ENCODE results near the gene SRPK3. TPM values are rescaled to one million over a fixed set of nuclear protein-coding genes. Genes with fewer than 3 reads are reported as not detected.

SRPK3 gene
- total and polyA plus RNA-seq, 2 donors (not counting 3 experiments of a cell fraction or from before 2014, with no cell fraction given) = 0.25 to 0.40 TPM

DNA sequence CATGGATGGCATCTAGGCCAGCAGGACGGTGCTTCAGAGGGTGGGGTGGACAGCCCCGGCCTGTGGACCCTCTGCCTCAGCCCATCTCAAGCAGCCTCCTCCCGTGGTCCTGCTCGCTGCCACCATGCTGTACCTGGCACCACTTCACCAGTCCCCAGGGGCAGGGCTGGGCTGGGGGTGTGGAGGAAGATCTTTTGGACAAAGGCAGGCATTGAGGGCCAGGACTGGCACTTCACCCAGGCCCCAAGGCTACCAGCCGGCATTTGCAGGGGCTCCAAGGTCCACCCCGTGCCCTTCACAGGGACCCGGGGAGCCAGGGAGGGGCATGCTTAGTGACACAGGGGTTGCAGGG lies 16.1 kb upstream of the SRPK3 start:
- BruUV-seq (replicated peaks) = no TSS peak
- Histone ChIP-seq H3K79me2 (ENCODE audit: control insufficient read depth, insufficient read depth, low read length) (no peaks in the 10 kb centered on the region), H3K9me1 (replicated peaks; ENCODE audit: control insufficient read depth, extremely low read depth, insufficient read depth, low read length) (no peaks in the 10 kb centered on the region), H3K4me3 (replicated peaks in 1 of 3; ENCODE audit: insufficient read depth in 1 of 3, low read depth in 1 of 3, low read length in 3 of 3) (peak overlapping the region in 1 of 3 experiments; percentile 28), H3K27ac (ENCODE audit: insufficient read depth, low read depth, low read length) (peak overlapping the region; percentile 75), H3K9me3 (replicated peaks; ENCODE audit: control insufficient read depth, insufficient read depth, low read length) (no peaks in the 10 kb centered on the region), H3K9ac (replicated peaks; ENCODE audit: extremely low read depth, insufficient read depth, low read length) (no peak overlapping the region), H3K4me1 (ENCODE audit: control insufficient read depth, extremely low read depth, insufficient read depth, low read length) (peaks cover 20% of the 10 kb centered on the region), H4K20me1 (replicated peaks; ENCODE audit: control insufficient read depth, extremely low read depth, insufficient read depth, low read length) (no peaks in the 10 kb centered on the region), H2AFZ (ENCODE audit: low read depth, low read length) (no peak overlapping the region), H3K27me3 (ENCODE audit: control insufficient read depth in 2 of 2, insufficient read depth in 2 of 2, low read length in 2 of 2) (no peaks in the 10 kb centered on the region), H3K36me3 (ENCODE audit: control insufficient read depth in 2 of 2, extremely low read depth in 1 of 2, insufficient read depth in 2 of 2, low read length in 2 of 2) (no peaks in the 10 kb centered on the region), H3K4me2 (ENCODE audit: insufficient read depth, low read length) (peak overlapping the region; percentile 47)
- ChIA-PET POLR2A (no interaction called here), CTCF (interaction anchor here (0.7 to 4.6 kb wide), 3 partner anchors 13 to 184 kb away, joined by 3 to 68 read pairs (median 20); no protein-coding TSS in a partner anchor)
- DNase-seq (ENCODE audit: low read depth, low spot score) (no peak), FAIRE-seq (no peak)
- dilution Hi-C loops (cut with MboI; ENCODE audit: extremely low pct_ligation_motif_present, low sequenced_read_pairs) (no loop called here), intact Hi-C loops (cut with micrococcal nuclease) (loop anchor here (1.0 to 10.0 kb wide), 6 partner anchors 30 to 280 kb away; partner anchors contain the start of genes IDH3G and SSR4)
- TF ChIP-seq, protein P1, sequence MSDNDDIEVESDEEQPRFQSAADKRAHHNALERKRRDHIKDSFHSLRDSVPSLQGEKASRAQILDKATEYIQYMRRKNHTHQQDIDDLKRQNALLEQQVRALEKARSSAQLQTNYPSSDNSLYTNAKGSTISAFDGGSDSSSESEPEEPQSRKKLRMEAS (IDR thresholded peaks at IDR 0.05; ENCODE audit: insufficient read depth, insufficient read length) = no peak
- TF ChIP-seq GATA2 (IDR thresholded peaks at IDR 0.05; ENCODE audit: insufficient read depth, insufficient read length, low read depth, low read length) = no peak
- TF ChIP-seq, protein P2, sequence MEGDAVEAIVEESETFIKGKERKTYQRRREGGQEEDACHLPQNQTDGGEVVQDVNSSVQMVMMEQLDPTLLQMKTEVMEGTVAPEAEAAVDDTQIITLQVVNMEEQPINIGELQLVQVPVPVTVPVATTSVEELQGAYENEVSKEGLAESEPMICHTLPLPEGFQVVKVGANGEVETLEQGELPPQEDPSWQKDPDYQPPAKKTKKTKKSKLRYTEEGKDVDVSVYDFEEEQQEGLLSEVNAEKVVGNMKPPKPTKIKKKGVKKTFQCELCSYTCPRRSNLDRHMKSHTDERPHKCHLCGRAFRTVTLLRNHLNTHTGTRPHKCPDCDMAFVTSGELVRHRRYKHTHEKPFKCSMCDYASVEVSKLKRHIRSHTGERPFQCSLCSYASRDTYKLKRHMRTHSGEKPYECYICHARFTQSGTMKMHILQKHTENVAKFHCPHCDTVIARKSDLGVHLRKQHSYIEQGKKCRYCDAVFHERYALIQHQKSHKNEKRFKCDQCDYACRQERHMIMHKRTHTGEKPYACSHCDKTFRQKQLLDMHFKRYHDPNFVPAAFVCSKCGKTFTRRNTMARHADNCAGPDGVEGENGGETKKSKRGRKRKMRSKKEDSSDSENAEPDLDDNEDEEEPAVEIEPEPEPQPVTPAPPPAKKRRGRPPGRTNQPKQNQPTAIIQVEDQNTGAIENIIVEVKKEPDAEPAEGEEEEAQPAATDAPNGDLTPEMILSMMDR (IDR thresholded peaks at IDR 0.05; ENCODE audit: extremely low read depth in 1 of 2, insufficient read depth in 1 of 2, low read depth in 1 of 2, low read length in 2 of 2) = no peak
- no peak for TF ChIP-seq EZH2 (IDR thresholded peaks at IDR 0.05; ENCODE audit: borderline replicate concordance, low read depth, low read length, severe bottlenecking)
- no peak for TF ChIP-seq MYC (IDR thresholded peaks at IDR 0.05; ENCODE audit: low read depth, low read length)
- no peak for TF ChIP-seq FOS (IDR thresholded peaks at IDR 0.05; ENCODE audit: borderline replicate concordance, insufficient read depth, low read length)
- no peak for TF ChIP-seq POLR2A (IDR thresholded peaks at IDR 0.05; ENCODE audit: low read depth, low read length)
- TF ChIP-seq POLR2AphosphoS5 (IDR thresholded peaks at IDR 0.05; ENCODE audit: insufficient read depth, low read depth, low read length) = no peak

Data from endothelial cell of umbilical vein (primary cell).